ENCODE results near the gene KIAA0232. TPM values are rescaled to one million over a fixed set of nuclear protein-coding genes. Genes with fewer than 3 reads are reported as not detected.
A peak's percentile ranks its signal among the peaks of the same experiment; 100 is the strongest.
"Not testable (repeated sequence)": the region's sequence is repeated elsewhere in the genome, so short reads cannot be mapped to it uniquely, and the experiment has no call there.

KIAA0232 gene
- total and polyA plus RNA-seq, 8 donors, result 4.0 to 12.4 (median 8.8) TPM

DNA sequence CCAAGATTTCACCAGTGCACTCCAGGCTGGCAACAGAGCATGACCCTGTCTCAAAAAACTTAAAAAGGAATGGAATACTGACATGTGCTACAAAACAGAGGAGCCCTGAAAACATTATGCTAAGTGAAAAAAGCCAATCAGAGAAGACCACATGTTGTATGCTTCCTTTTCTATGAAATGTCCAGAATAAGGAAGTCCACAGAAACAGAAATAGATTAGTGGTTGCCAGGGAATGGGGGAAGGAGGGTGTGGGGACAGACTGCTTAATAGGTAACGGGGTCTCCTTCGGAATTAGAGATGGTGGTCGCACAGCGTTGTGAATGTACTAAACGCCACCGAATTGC is 30.1 kb upstream of the KIAA0232 start:
- FAIRE-seq (no peak), DNase-seq (no peak), ATAC-seq (no peak)
- no peak overlapping the region for H3K27ac ChIP-seq
- no peaks in the 10 kb centered on the region for H3K9me3 ChIP-seq
- H3K4me3 ChIP-seq, result no peak overlapping the region
- intact Hi-C loops (cut with DNase I), result no loop called here
- no peaks in the 10 kb centered on the region for H3K36me3 ChIP-seq
- no peaks in the 10 kb centered on the region for H3K27me3 ChIP-seq
- 77 to 83% methylated on average over 6 of the region's 6 CpGs for WGBS, 2 donors
- H3K4me1 ChIP-seq, result peaks cover 7 to 10% (median 8%) of the 10 kb centered on the region in 3 donors
- TF ChIP-seq, protein P1, sequence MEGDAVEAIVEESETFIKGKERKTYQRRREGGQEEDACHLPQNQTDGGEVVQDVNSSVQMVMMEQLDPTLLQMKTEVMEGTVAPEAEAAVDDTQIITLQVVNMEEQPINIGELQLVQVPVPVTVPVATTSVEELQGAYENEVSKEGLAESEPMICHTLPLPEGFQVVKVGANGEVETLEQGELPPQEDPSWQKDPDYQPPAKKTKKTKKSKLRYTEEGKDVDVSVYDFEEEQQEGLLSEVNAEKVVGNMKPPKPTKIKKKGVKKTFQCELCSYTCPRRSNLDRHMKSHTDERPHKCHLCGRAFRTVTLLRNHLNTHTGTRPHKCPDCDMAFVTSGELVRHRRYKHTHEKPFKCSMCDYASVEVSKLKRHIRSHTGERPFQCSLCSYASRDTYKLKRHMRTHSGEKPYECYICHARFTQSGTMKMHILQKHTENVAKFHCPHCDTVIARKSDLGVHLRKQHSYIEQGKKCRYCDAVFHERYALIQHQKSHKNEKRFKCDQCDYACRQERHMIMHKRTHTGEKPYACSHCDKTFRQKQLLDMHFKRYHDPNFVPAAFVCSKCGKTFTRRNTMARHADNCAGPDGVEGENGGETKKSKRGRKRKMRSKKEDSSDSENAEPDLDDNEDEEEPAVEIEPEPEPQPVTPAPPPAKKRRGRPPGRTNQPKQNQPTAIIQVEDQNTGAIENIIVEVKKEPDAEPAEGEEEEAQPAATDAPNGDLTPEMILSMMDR (IDR thresholded peaks at IDR 0.05), result no peak

DNA sequence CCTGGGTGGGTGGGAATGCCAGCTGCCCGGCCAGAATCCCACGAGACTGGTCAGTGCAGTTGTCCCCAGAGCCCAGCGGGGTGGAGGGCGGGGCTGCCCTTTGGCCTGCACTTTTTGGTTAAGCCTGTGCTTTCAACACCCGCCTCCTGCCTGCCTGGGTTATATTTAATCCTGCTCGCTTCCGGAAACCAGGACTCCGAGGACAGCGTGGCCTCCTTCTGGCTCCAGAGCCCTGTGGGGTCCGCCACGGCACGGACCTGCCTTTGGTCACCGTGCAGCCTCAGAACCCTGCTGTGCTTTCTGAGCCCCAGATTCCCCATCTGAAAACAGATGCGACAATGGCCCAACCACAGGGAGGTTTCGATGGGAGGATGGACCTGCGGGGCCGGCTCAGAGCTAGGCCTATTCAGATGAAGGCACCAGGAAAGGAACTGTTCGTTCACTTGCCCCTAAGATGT is 29.4 kb upstream of the KIAA0232 start:
- FAIRE-seq (no peak), DNase-seq (no peak), ATAC-seq (peak in 1 of 4 donors; percentile 8)
- TF ChIP-seq, protein P1 (IDR thresholded peaks at IDR 0.05), result no peak
- no peaks in the 10 kb centered on the region for H3K9me3 ChIP-seq
- intact Hi-C loops (cut with DNase I), result no loop called here
- H3K27ac ChIP-seq, result no peak overlapping the region
- H3K4me1 ChIP-seq, result peaks cover under 1 to 6% (median under 1%) of the 10 kb centered on the region in 3 donors
- H3K4me3 ChIP-seq, result no peak overlapping the region
- H3K27me3 ChIP-seq, result no peaks in the 10 kb centered on the region
- no peaks in the 10 kb centered on the region for H3K36me3 ChIP-seq
- 83 to 90% methylated on average over 17 to 18 of the region's 18 CpGs for WGBS, 2 donors

DNA sequence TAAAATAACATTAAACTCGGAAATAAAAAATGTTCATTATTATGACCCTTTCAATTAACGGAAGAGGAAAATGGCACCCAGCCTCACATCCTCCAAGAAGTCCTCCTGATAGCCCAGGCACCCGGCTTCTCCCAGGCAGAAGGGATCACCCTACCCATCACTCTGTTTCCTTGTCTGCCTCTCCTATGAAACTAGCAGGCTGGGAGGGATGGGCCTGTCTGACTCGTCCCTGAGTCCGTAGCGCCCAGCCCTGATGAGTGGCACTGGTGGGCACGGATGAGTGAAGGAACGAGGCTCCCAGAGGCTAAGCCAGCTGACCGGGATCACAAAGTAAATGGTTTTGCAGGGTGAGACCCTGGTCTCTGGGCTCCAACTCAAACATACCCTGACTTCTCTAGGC is 28.6 kb upstream of the KIAA0232 start:
- no peaks in the 10 kb centered on the region for H3K9me3 ChIP-seq
- intact Hi-C loops (cut with DNase I), result no loop called here
- no peaks in the 10 kb centered on the region for H3K27me3 ChIP-seq
- H3K4me1 ChIP-seq, result no peaks in the 10 kb centered on the region
- WGBS, 2 donors, result 84 to 89% methylated on average over 9 of the region's 9 CpGs
- FAIRE-seq (no peak), DNase-seq (no peak), ATAC-seq (no peak)
- H3K27ac ChIP-seq, result no peak overlapping the region
- H3K4me3 ChIP-seq, result no peak overlapping the region
- no peaks in the 10 kb centered on the region for H3K36me3 ChIP-seq
- TF ChIP-seq, protein P1 (IDR thresholded peaks at IDR 0.05), result no peak

DNA sequence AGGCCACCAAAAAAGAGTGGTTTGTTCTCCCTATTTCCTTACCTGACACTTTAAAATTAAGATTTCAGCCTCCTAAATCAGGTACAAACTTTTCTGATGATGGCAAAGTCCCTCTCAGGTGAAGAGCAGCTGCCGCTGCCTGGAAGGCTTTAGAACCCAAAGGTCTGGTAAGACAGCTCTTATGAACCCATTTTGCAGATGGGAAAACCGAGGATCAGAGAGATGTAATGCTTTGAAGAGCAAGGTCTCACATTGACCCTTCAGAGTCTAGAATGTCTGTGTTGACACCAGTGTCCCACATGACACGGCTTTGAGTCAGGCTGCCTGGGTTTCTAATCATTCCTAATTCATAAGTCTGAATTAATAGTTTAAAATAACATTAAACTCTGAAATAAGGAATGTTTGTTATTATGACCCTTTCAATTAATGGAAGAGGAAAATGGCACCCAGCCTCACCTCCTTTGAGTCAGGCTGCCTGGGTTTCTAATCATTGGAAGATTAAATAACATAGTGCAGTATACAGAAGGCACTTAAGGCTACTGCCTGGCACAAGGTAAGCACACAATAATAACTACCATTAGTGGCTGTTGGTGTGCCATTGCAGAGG is 27.9 kb upstream of the KIAA0232 start:
- WGBS, 2 donors, result 87 to 94% methylated on average over 3 of the region's 3 CpGs
- no peaks in the 10 kb centered on the region for H3K4me1 ChIP-seq
- no peaks in the 10 kb centered on the region for H3K36me3 ChIP-seq
- no peaks in the 10 kb centered on the region for H3K9me3 ChIP-seq
- FAIRE-seq, result no peak
- H3K27me3 ChIP-seq, result no peaks in the 10 kb centered on the region
- intact Hi-C loops (cut with DNase I), result no loop called here
- no peak overlapping the region for H3K4me3 ChIP-seq
- TF ChIP-seq, protein P1 (IDR thresholded peaks at IDR 0.05), result no peak
- ATAC-seq, result no peak
- no peak overlapping the region for H3K27ac ChIP-seq
- no peak for DNase-seq

DNA sequence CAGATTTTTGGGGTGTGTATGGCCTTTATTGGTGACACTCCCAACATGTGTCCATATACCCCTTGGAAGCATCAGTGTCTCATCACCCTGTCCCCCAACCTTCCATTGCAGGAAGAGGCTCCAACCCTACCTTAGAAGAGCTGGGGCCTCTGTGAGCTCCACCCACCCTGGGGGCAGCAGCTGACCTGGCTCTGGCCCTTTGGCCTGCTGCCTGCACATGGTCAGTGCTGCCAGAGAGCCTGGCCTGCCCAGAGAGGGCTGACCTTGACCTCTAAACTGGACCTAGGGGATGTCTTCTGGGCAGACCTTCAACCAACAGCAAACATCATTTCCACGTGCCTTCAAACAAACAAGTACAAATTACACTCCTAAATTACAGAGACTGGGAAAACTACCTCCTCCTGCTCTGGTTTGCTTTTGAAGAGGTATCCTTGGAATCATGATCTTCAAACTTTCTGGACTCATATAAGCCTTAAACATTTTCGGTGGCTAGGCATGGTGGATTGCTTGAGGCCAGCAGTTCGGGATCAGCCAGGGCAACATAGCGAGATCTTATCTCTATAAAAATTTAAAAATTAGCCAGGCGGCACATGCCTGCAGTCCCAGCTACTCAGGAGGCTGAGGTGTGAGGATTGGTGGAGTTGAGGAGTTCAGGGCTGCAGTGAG is 27.3 kb upstream of the KIAA0232 start:
- Histone ChIP-seq H3K9me3 (no peaks in the 10 kb centered on the region), H3K4me3 (no peak overlapping the region), H3K27ac (no peak overlapping the region), H3K36me3 (no peaks in the 10 kb centered on the region), H3K27me3 (no peaks in the 10 kb centered on the region), H3K4me1 (no peaks in the 10 kb centered on the region)
- TF ChIP-seq, protein P1 (IDR thresholded peaks at IDR 0.05), result no peak
- FAIRE-seq (no peak), DNase-seq (no peak), ATAC-seq (no peak)
- intact Hi-C loops (cut with DNase I), result no loop called here
- WGBS, 2 donors, result 52 to 54% methylated on average over 5 of the region's 5 CpGs

DNA sequence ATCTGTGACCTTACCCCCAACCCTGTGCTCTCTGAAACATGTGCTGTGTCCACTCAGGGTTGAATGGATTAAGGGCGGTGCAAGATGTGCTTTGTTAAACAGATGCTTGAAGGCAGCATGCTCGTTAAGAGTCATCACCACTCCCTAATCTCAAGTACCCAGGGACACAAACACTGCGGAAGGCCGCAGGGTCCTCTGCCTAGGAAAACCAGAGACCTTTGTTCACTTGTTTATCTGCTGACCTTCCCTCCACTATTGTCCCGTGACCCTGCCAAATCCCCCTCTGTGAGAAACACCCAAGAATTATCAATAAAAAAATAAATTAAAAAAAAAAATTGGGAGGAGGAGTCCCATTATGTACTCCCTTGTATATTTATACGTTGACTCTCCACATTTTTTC is 26.2 kb upstream of the KIAA0232 start:
- H3K4me3 ChIP-seq; H3K36me3 ChIP-seq; H3K9me3 ChIP-seq; FAIRE-seq; intact Hi-C loops (cut with DNase I); H3K27ac ChIP-seq; DNase-seq; H3K27me3 ChIP-seq; ATAC-seq; H3K4me1 ChIP-seq: not testable (repeated sequence)
- 50 to 75% methylated on average over 2 of the region's 6 CpGs for WGBS, 2 donors
